Activated CD4-positive, alpha-beta T cell treated with anti-CD3 and anti-CD28 coated beads for 36 hours (primary cell): ENCODE measurements around the gene PIGO. TPM values are rescaled to one million over a fixed set of nuclear protein-coding genes. Genes with fewer than 3 reads are reported as not detected.

Experiments
- ATAC-seq: fragments of 200-7000 bp; cut with Tn5 transposase; one replicate; pipeline ENCODE4 v1.10.0; 2021; ENCODE audit warnings: mild to moderate bottlenecking, moderate library complexity
- CTCF ChIA-PET: fragments of 350-600 bp; sonication (Branson Sonifier 250); formaldehyde crosslinking; loops from one replicate; lab custom pipeline; 2021; ENCODE audit warnings: antibody characterized with exemption; lab: Charles Lee
- POLR2A ChIA-PET: fragments of 350-600 bp; sonication (Branson Sonifier 250); formaldehyde crosslinking; loops from one replicate; lab custom pipeline; 2021; ENCODE audit warnings: antibody characterized with exemption, inconsistent platforms; lab: Charles Lee
- DNase-seq: peaks from one replicate; pipeline ENCODE4 v3.0.0-alpha.2; 2020
- H3K27ac Mint-ChIP-seq: one replicate; pipeline ENCODE4 v1.8.0; 2021; ENCODE audit warnings: mixed read lengths
- H3K27me3 Mint-ChIP-seq: one replicate; pipeline ENCODE4 v1.8.0; 2021; ENCODE audit warnings: mixed read lengths
- H3K36me3 Mint-ChIP-seq: one replicate; pipeline ENCODE4 v1.8.0; 2021; ENCODE audit warnings: low read depth, mixed read lengths
- H3K4me1 Mint-ChIP-seq: one replicate; pipeline ENCODE4 v1.8.0; 2021; ENCODE audit warnings: mixed read lengths
- H3K4me3 Mint-ChIP-seq: one replicate; pipeline ENCODE4 v1.8.0; 2021; ENCODE audit warnings: mild to moderate bottlenecking, moderate library complexity, mixed read lengths
- H3K9me3 Mint-ChIP-seq: one replicate; pipeline ENCODE4 v1.8.0; 2021; ENCODE audit warnings: low read depth, mixed read lengths
- intact Hi-C, 2 experiments: fragments of 100-400 bp; cut with DNase I in 1 of 2; cut with micrococcal nuclease in 1 of 2; formaldehyde crosslinking; loops; one replicate each; pipeline versions ENCODE4 v1.14.2 to v1.15.1; 2022 to 2024; cut with DNase I, micrococcal nuclease
- total RNA-seq, 2 experiments: library from RNA; stranded (reverse); gene quantifications; one replicate each; pipeline ENCODE4 v1.2.3, GENCODE V29; 2021

Gene PIGO
- 10 to 100 TPM; 21.0 to 27.2 TPM for total RNA-seq

DNA sequence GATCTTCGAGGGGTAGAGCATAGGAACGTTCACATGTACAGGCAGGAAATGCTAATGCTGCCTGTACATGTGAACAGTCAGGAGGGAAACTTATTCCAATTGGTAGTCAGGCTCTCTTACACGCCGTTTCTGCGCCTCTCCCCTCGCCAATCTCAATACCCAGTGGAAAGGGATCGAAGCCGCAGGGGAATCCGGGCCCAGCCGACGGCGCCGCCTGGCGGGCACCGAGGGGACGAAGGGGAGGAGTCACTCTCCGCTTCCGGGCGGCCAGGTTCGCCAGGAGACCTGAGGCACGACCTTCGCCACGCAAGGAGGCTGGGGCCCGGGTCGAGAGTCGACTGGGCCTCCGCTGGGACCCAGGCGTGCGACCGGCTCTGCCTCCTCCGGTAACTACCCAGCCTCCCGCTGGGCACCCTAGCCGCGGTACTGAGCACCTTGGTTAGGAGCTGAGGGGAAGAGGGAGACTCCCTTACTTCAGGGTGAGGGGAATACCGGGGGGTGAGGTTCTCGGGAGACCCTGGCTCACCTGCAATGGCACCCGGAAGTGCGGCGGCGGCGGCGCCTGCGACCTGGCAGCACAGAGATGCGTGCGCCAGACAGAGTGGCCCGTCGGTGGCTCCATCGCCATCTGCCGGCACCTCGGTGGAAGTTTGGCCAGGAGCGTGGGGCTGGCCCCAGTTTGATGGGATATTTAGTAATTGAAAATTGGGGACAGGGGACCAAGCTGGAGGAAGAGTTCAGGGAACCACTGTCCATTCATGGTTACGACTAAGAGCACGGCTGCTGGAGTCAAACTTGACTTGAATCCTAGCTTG lies at the start of gene PIGO:
Gene PIGO (minus strand): TSS at position 557 of the 815 bp plus-strand sequence. CDS start 1,026 bp downstream, outside the sequence.
- CTCF ChIA-PET: interaction anchor here (0.7 to 4.2 kb wide), 11 partner anchors 10 to 221 kb away, joined by 3 to 54 read pairs (median 6); partner anchors contain the start of genes FANCG and VCP
- intact Hi-C loops: loop anchor here (1.0 to 5.0 kb wide), 12 partner anchors 15 to 561 kb away; partner anchors contain the start of genes VCP (in 2 of the 2), CCDC107 (in 1 of the 2), DNAJB5 (in 1 of the 2) and RMRP (in 1 of the 2)

DNA sequence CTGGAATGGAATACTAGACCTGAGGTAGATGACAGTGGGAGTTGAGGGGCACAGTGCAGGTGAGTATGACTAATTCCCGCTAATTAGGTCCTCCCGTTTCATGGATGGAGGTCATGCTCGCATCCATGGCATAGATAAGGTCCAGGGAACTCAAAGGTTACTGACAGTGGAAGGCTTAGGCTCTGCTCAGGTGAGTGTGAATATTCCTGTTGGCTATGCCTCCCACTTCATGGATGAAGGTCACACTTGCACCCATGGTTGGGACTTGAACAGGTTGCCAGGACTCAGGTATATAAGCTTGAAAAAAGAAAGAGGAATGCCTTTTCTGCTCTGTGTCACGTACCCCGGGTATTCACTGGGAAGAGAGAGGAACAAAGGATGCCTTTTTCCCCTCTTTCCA lies 45.6 kb upstream of the PIGO start:
- ATAC-seq (no peak), DNase-seq (no peak)
- intact Hi-C loops: no loop called here
- Mint-ChIP-seq H3K27me3 (no peaks in the 10 kb centered on the region), H3K9me3 (peaks cover 15% of the 10 kb centered on the region), H3K4me3 (no peak overlapping the region), H3K4me1 (no peaks in the 10 kb centered on the region), H3K27ac (no peak overlapping the region), H3K36me3 (peaks cover 4% of the 10 kb centered on the region)
- ChIA-PET CTCF (no interaction called here), POLR2A (no interaction called here)

More for the DNA sequence above, at the start of gene PIGO:
- ATAC-seq: peak; percentile 91
- DNase-seq: peak; percentile 95
- POLR2A ChIA-PET: no interaction called here
- peak within 1 kb of the TSS; percentile 85 for H3K4me3 Mint-ChIP-seq
- no peaks in the 10 kb centered on the region for H3K9me3 Mint-ChIP-seq
- peak within 1 kb of the TSS; percentile 92 for H3K27ac Mint-ChIP-seq
- H3K36me3 Mint-ChIP-seq: peaks cover 34% of the 10 kb centered on the region
- H3K27me3 Mint-ChIP-seq: no peaks in the 10 kb centered on the region
- peaks cover 25% of the 10 kb centered on the region for H3K4me1 Mint-ChIP-seq

DNA sequence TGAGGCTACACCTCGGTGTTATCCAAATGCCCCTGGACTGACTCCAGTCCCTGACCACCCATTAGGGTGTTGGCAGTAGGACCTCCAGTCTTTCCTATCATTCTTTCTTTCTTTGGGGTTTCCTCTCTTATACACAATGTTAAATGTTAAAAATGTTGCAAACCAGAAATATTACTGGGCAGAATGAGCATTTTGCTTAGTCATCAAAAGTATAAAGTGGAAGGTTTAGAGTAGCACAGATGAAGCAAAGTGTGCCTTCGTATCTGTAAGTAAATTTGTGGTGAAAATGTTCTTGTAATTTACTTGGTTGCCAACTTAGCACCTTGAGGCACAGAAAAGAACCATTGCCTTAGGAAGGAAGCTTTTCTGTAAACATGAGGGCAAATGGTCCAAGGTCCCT lies 43.7 kb upstream of the PIGO start:
- intact Hi-C loops: no loop called here
- H3K4me3 Mint-ChIP-seq: no peak overlapping the region
- peaks cover 2% of the 10 kb centered on the region for H3K36me3 Mint-ChIP-seq
- H3K27me3 Mint-ChIP-seq: no peaks in the 10 kb centered on the region
- peaks cover 11% of the 10 kb centered on the region for H3K9me3 Mint-ChIP-seq
- no peak for DNase-seq
- POLR2A ChIA-PET: no interaction called here
- CTCF ChIA-PET: interaction anchor here (0.8 kb wide), 1 partner anchor 208 kb away, joined by 3 read pairs; no protein-coding TSS in a partner anchor
- no peak overlapping the region for H3K27ac Mint-ChIP-seq
- no peak for ATAC-seq
- no peaks in the 10 kb centered on the region for H3K4me1 Mint-ChIP-seq

DNA sequence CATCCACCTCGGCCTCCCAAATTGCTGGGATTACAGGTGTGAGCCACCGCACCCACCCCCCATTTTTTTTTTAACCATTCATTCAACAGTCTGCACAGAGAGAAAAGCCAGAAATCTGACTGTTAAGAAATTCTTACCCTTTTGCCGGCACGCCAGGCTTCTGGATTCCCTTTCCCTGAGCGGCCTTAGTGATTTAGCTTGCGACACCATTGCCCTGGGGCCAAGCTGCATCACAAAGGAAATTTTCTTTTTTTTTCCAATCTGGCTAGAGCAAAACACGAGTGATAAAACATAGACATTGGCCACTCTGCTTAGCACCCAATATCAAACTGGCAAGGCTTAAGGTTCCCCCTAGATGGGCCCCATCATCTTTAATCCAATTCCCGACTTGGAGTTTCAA lies 40.5 kb upstream of the PIGO start:
- peaks cover 3% of the 10 kb centered on the region for H3K9me3 Mint-ChIP-seq
- ChIA-PET POLR2A (no interaction called here), CTCF (no interaction called here)
- H3K27ac Mint-ChIP-seq: no peak overlapping the region
- H3K36me3 Mint-ChIP-seq: peaks cover 2% of the 10 kb centered on the region
- DNase-seq (no peak), ATAC-seq (no peak)
- no peaks in the 10 kb centered on the region for H3K27me3 Mint-ChIP-seq
- H3K4me3 Mint-ChIP-seq: no peak overlapping the region
- H3K4me1 Mint-ChIP-seq: no peaks in the 10 kb centered on the region
- intact Hi-C loops: loop anchor here in 1 of 2 experiments (10.0 kb wide), 1 partner anchor 308 kb away; no protein-coding TSS in a partner anchor

DNA sequence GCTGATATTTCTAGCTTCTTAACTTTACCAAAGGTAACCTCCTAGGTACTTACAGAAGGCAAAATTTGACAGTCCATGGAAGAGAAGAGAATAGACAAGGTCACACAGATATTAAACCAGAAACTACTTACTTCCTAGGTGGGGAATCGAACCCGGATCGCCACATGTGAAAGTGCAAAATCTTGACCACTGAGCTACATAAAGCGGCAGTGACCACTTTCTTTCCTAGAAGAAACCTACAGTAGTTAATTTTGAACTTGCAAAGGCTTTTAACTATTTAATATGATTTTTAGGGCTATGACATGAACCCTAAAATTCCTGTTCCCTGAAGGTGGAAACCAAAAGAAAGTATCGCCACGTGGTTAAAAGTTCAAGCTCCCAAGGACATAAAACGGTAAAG lies 39.6 kb upstream of the PIGO start:
- intact Hi-C loops: loop anchor here in 1 of 2 experiments (10.0 kb wide), 1 partner anchor 309 kb away; no protein-coding TSS in a partner anchor
- H3K9me3 Mint-ChIP-seq: peaks cover 2% of the 10 kb centered on the region
- DNase-seq (no peak), ATAC-seq (no peak)
- ChIA-PET POLR2A (no interaction called here), CTCF (interaction anchor here (0.6 to 1.5 kb wide), 6 partner anchors 10 to 597 kb away, joined by 3 to 4 read pairs (median 4); partner anchors contain the start of gene CREB3)
- peaks cover 2% of the 10 kb centered on the region for H3K36me3 Mint-ChIP-seq
- no peaks in the 10 kb centered on the region for H3K27me3 Mint-ChIP-seq
- H3K4me1 Mint-ChIP-seq: no peaks in the 10 kb centered on the region
- no peak overlapping the region for H3K4me3 Mint-ChIP-seq
- no peak overlapping the region for H3K27ac Mint-ChIP-seq

DNA sequence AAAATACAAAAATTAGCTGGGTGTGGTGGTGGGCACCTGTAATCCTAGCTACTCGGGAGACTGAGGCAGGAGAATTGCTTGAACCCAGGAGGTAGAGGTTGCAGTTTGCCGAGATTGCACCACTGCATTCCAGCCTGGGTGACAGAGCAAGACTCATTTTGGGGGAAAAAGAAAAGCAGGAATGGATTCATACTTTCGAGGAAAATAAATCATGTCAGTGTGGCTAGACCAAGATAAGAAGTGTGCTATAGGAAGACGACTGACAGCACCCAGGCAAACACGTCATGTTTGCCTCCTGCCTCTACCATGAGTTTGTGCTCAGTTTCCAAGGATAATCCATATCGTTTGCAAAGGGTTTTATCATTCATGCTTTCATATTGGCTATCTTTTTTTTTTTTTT lies 38.5 kb upstream of the PIGO start:
- POLR2A ChIA-PET: no interaction called here
- H3K27me3 Mint-ChIP-seq: no peaks in the 10 kb centered on the region
- no peak for ATAC-seq
- no peaks in the 10 kb centered on the region for H3K4me1 Mint-ChIP-seq
- no peaks in the 10 kb centered on the region for H3K36me3 Mint-ChIP-seq
- CTCF ChIA-PET: interaction anchor here (0.7 to 1.5 kb wide), 4 partner anchors 9 to 833 kb away, joined by 3 to 4 read pairs (median 3); no protein-coding TSS in a partner anchor
- H3K27ac Mint-ChIP-seq: no peak overlapping the region
- no peak for DNase-seq
- intact Hi-C loops: loop anchor here in 1 of 2 experiments (10.0 kb wide), 1 partner anchor 310 kb away; no protein-coding TSS in a partner anchor
- peaks cover 4% of the 10 kb centered on the region for H3K9me3 Mint-ChIP-seq
- no peak overlapping the region for H3K4me3 Mint-ChIP-seq

DNA sequence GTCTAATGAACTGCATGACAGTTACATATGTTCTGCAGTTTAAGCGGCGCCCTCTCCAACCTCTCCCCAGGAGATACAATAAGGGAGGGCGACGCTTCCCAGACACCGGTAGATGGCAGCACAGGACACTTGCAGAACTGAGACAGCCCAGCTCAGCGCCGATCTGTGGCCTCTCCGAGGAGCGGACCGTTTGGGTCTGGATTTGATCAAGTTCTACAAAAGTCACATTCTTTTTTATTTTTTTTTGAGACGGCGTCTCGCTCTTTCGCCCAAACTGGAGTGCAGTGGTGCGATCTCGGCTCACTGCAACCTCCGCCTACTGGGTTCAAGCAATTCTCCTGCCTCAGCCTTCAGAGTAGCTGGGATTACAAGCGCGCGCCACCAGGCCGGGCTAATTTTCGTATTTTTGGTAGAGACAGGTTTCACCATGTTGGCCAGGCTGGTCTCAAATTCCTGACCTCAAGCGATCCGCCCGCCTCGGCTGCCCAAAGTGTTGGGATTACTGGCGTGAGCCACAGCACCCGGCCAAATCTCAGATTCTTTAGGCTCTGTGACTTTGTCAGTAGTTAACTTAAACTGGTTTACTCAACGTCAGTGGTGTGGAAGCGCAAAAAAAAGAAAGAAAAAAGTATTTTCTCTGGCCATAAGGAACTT lies 20.6 kb upstream of the PIGO start:
- ChIA-PET POLR2A (interaction anchor here (0.6 kb wide), 1 partner anchor 321 kb away, joined by 3 read pairs; no protein-coding TSS in a partner anchor), CTCF (interaction anchor here (0.6 to 2.3 kb wide), 25 partner anchors 8 to 620 kb away, joined by 3 to 15 read pairs (median 4); partner anchors contain the start of genes STOML2 and UNC13B)
- Mint-ChIP-seq H3K9me3 (no peaks in the 10 kb centered on the region), H3K4me3 (peak overlapping the region; percentile 77), H3K27ac (peak overlapping the region; percentile 87), H3K4me1 (peaks cover 44% of the 10 kb centered on the region), H3K27me3 (no peaks in the 10 kb centered on the region), H3K36me3 (no peaks in the 10 kb centered on the region)
- DNase-seq (peak; percentile 94), ATAC-seq (peak; percentile 66)
- intact Hi-C loops: loop anchor here (1.0 to 10.0 kb wide), 22 partner anchors 14 to 1078 kb away; partner anchors contain the start of genes HINT2 (in 2 of the 2), STOML2 (in 2 of the 2), CLTA (in 1 of the 2) and CREB3 (in 1 of the 2)

DNA sequence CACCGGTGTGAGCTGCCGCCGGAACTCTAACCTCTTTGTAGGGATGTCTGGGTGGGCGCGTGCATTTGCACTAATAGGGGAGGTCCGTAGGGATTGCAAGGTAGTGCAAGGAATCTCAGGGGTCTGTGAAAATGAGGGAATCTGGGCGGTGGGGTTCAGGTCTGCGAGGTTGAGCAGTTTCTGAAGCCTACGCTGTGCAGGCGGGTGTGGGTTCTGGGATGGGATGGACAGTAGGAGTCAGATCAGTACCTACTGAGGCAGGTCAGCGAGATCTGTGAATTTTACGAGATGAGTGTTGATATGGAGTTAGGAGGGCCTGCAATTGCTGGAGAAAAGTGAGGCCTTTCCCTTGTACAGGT lies 20.1 kb upstream of the PIGO start:
- peak overlapping the region; percentile 87 for H3K27ac Mint-ChIP-seq
- ATAC-seq (no peak), DNase-seq (no peak)
- ChIA-PET CTCF (interaction anchor here (0.5 to 2.3 kb wide), 19 partner anchors 14 to 619 kb away, joined by 3 to 15 read pairs (median 3); partner anchors contain the start of genes STOML2 and UNC13B), POLR2A (interaction anchor here (0.6 kb wide), 1 partner anchor 321 kb away, joined by 3 read pairs; no protein-coding TSS in a partner anchor)
- peak overlapping the region; percentile 77 for H3K4me3 Mint-ChIP-seq
- H3K27me3 Mint-ChIP-seq: no peaks in the 10 kb centered on the region
- H3K9me3 Mint-ChIP-seq: no peaks in the 10 kb centered on the region
- intact Hi-C loops: loop anchor here (1.0 to 10.0 kb wide), 22 partner anchors 13 to 1078 kb away; partner anchors contain the start of genes HINT2 (in 2 of the 2), STOML2 (in 2 of the 2), CLTA (in 1 of the 2) and CREB3 (in 1 of the 2)
- H3K4me1 Mint-ChIP-seq: peaks cover 49% of the 10 kb centered on the region
- H3K36me3 Mint-ChIP-seq: no peaks in the 10 kb centered on the region

DNA sequence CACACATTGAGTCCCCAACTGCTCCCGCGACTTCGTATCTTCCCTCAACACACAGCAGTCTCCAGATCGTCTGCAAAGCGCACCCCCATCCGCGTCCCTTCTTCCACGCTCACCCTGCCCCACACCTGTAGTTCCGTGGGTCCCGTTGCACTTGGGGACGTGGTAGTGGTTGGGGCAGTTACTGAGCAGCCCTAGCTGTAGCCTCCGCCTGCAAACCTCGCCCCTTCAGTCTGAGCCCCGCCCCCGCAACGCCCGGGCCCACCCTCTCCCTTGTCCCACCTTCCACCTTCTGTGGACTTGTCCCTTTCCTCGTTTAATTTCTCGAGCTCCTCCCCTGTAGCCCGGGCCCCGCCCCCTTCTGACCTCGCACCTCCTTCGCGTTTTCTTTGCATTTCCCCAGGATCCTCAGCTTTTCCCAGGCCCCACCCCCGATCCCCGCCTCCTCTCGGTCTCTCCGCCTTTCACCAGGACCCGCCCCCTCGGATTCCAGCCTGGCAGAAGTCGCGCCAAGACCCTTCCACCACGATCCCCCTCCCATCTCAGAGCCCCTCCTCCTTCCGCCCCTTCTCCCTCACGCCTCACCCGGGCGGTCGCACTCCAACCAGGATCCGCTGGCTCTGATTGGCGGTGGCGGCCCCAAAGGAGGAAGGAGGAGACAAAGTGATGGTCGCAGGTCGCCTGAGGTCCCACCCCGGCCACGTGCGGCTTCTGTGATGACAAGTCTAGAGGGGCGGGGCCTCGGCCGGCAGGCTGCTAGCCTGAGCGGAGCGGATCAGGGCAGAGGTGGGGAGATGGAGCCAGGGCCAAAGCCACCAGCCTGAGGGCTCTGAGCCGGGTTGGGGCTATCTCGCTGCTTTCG lies 19.5 kb upstream of the PIGO start, which contains the start of gene ATOSB:
Gene ATOSB (minus strand): TSS at position 183 of the 859 bp plus-strand sequence. CDS start 7,588 bp downstream, outside the sequence.
- ATAC-seq: peak; percentile 64
- intact Hi-C loops: loop anchor here (1.0 to 10.0 kb wide), 25 partner anchors 13 to 1079 kb away; partner anchors contain the start of genes HINT2 (in 2 of the 2), STOML2 (in 2 of the 2), CCDC107 (in 1 of the 2) and CLTA (in 1 of the 2)
- Mint-ChIP-seq H3K27me3 (no peaks in the 10 kb centered on the region), H3K4me3 (peak within 1 kb of the TSS; percentile 77), H3K27ac (peak within 1 kb of the TSS; percentile 87), H3K36me3 (no peaks in the 10 kb centered on the region), H3K4me1 (peaks cover 51% of the 10 kb centered on the region), H3K9me3 (no peaks in the 10 kb centered on the region)
- ChIA-PET POLR2A (interaction anchor here (1.5 to 2.9 kb wide), 3 partner anchors 13 to 469 kb away, joined by 3 to 18 read pairs (median 5); partner anchors contain the start of genes FANCG, GALT and STOML2), CTCF (interaction anchor here (0.5 to 3.6 kb wide), 8 partner anchors 12 to 438 kb away, joined by 3 to 16 read pairs (median 4); partner anchors contain the start of genes STOML2 and UNC13B)
- peak; percentile 96 for DNase-seq
